Esophagus squamous epithelium (tissue), 5 donors: ENCODE measurements around the gene POLDIP3. TPM values are rescaled to one million over a fixed set of nuclear protein-coding genes. Genes with fewer than 3 reads are reported as not detected.
A peak's percentile ranks its signal among the peaks of the same experiment; 100 is the strongest.

ENCODE experiments used
- DNase-seq: peaks from one replicate; lab custom pipeline; 2025; lab: John Stamatoyannopoulos, UW
- H3K27ac ChIP-seq, 4 donors: fragments of 200-600 bp; sonication (generic); one replicate each; pipeline ENCODE4 v1.5.1; 2016 to 2019; ENCODE audit warnings: mild to moderate bottlenecking in 1 of 4
- H3K27me3 ChIP-seq, 4 donors: fragments of 200-600 bp; sonication (generic); 1 replicate in 3 of 4; 2 replicates in 1 of 4; pipeline versions ENCODE4 v1.5.1 to v1.6.0; 2017 to 2021; ENCODE audit warnings: antibody characterized with exemption in 1 of 4
- H3K36me3 ChIP-seq, 3 donors: fragments of 200-600 bp; sonication (generic); one replicate each; pipeline ENCODE4 v1.5.1; 2016 to 2019
- H3K4me1 ChIP-seq, 3 donors: fragments of 200-600 bp; sonication (generic); one replicate each; pipeline ENCODE4 v1.5.1; 2017 to 2019
- H3K4me3 ChIP-seq, 4 donors: fragments of 200-600 bp; sonication (generic); 1 replicate in 3 of 4; 2 replicates in 1 of 4; pipeline ENCODE4 v1.5.1; 2016 to 2019; ENCODE audit warnings: mild to moderate bottlenecking in 2 of 4, moderate library complexity in 1 of 4
- H3K9me3 ChIP-seq, 3 donors: fragments of 200-600 bp; sonication (generic); one replicate each; pipeline ENCODE4 v1.5.1; 2016 to 2019
- POLR2A ChIP-seq, 4 donors: fragments of 450-650 bp; IDR thresholded peaks; one replicate each; pipeline ENCODE4 v1.6.1; 2017; ENCODE audit warnings: antibody characterized with exemption in 4 of 4, mild to moderate bottlenecking in 4 of 4, moderate library complexity in 3 of 4
- WGBS, 2 donors: methylation state at CpG; one replicate each; pipeline ENCODE4 v1.1.5; 2018; 5-methylcytosine and 5-hydroxymethylcytosine counted together
- intact Hi-C: fragments of 100-400 bp; cut with DNase I; formaldehyde crosslinking; loops from one replicate; pipeline ENCODE4 v1.15.0; 2022
- total RNA-seq, 4 donors: library from RNA; depleted of rRNA; stranded (reverse); fragments of >200 nt; gene quantifications; one replicate each; pipeline ENCODE4 v1.1.0, GENCODE V29; 2016
- TF ChIP-seq, protein P1 (sequence below), 6 experiments: fragments of 450-650 bp in 4 of 6; fragments of 200-600 bp in 2 of 6; sonication (generic) in 2 of 6; IDR thresholded peaks; one replicate each; pipeline ENCODE4 v1.5.1; 2016 to 2019; ENCODE audit warnings: antibody characterized with exemption in 6 of 6, mild to moderate bottlenecking in 4 of 6, moderate library complexity in 4 of 6
- donor health status: DM: yes; HTN: yes; CAD: no.

The POLDIP3 gene, protein sequence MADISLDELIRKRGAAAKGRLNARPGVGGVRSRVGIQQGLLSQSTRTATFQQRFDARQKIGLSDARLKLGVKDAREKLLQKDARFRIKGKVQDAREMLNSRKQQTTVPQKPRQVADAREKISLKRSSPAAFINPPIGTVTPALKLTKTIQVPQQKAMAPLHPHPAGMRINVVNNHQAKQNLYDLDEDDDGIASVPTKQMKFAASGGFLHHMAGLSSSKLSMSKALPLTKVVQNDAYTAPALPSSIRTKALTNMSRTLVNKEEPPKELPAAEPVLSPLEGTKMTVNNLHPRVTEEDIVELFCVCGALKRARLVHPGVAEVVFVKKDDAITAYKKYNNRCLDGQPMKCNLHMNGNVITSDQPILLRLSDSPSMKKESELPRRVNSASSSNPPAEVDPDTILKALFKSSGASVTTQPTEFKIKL
- 10 to 100 TPM; 23.3 to 33.0 (median 28.0) TPM for total RNA-seq

DNA sequence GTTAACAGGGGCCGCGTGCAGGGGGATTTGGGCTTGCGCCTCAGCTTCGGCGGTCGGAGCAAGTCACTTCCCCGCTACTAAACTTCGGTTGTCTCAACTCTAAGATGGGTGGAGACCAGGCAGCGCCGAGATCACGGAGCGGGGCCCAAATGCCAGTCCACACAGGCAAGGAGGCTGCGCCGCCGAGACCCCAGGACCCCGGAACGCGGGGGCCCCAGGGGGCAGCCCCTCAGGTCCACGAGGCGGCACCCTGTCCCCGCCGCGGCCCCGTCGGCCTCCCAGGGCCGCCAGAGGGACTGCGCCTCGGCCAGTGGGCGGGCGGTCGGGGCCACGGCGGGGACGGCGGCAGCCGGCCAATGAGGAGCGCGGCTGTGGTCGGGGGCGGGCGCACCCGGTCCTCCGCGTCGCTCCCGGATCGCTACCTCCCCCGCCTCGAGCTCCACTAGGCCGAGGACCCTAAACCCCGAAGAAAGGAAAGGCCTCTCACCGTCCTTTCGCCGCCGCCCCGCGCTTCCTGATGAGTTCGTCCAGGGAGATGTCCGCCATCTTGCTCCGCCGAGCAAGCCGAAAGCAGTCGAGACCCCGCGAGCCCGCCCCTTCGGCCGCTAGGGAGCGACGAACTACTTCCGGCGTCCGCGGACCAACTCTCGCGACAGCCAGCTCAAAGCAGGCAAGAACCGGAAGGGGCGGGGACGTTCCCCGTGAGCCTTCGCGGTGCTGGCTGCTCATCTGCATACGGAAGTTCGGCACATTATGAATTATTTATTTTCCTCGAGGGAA is at the start of gene POLDIP3:
Gene POLDIP3 (minus strand): TSS at position 572 of the 780 bp plus-strand sequence. CDS start 26 bp downstream, at position 546.
- H3K4me1 ChIP-seq = peaks cover 30 to 75% (median 41%) of the 10 kb centered on the region in 3 donors
- intact Hi-C loops = no loop called here
- 0% methylated on average over 13 to 35 of the region's 85 CpGs for WGBS, 2 donors
- H3K27ac ChIP-seq = peak within 1 kb of the TSS; percentile 98 to 99 (median 98)
- peak in 2 of 4 donors; percentile 67 to 88 for TF ChIP-seq POLR2A (IDR thresholded peaks at IDR 0.05)
- TF ChIP-seq, protein P1, sequence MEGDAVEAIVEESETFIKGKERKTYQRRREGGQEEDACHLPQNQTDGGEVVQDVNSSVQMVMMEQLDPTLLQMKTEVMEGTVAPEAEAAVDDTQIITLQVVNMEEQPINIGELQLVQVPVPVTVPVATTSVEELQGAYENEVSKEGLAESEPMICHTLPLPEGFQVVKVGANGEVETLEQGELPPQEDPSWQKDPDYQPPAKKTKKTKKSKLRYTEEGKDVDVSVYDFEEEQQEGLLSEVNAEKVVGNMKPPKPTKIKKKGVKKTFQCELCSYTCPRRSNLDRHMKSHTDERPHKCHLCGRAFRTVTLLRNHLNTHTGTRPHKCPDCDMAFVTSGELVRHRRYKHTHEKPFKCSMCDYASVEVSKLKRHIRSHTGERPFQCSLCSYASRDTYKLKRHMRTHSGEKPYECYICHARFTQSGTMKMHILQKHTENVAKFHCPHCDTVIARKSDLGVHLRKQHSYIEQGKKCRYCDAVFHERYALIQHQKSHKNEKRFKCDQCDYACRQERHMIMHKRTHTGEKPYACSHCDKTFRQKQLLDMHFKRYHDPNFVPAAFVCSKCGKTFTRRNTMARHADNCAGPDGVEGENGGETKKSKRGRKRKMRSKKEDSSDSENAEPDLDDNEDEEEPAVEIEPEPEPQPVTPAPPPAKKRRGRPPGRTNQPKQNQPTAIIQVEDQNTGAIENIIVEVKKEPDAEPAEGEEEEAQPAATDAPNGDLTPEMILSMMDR (IDR thresholded peaks at IDR 0.05) = peak in 5 of 6 experiments; percentile 16 to 69 (median 33)
- peak; percentile 95 for DNase-seq
- H3K4me3 ChIP-seq = peak within 1 kb of the TSS; percentile 91 to 95 (median 93)
- H3K36me3 ChIP-seq = peaks cover 5 to 26% (median 6%) of the 10 kb centered on the region in 3 donors
- H3K27me3 ChIP-seq = no peaks in the 10 kb centered on the region
- H3K9me3 ChIP-seq = no peaks in the 10 kb centered on the region

DNA sequence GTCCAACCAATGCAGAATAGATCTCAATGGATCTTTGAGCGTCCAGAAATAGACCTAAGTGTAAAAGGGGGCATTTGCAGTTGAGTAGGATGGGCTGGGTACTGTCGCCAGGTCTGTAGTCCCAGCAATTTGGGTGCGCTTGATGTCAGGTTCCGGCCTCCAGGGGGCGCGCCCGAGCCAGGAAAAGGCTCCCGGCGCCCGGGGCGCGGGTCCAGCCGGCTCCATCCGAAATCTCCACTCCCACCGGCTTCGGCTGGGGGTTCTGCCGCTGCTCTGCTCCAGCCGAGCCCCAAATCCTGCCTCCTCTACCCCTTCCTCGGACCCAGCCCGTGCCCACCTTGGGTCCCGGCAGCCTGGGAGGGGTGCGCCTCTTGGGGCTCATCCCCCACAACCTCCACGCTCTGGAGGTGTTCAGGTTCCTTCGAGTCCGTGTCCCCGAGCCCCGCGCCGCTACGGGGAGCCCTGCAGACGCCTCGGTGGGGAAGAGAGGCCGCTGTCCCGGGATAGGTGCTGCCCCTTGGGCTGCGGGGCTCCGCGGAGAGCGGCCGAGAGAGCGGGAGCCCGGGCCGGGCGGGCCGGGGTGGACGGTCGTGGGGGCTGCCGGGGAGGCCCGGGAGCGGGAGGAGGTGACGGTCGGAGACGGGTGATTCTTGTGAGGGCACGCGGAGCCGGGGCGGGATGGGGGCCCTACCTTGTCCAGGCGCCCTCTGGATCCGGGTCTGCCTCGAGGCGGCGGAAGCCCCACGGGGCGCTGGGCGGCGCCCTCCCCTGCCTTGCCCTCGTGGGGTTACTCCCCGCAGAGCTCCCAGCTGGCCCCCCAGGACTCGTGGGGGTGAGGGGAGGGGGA is 47.5 kb upstream of the POLDIP3 start:
- no peaks in the 10 kb centered on the region for H3K36me3 ChIP-seq
- peak overlapping the region; percentile 39 to 73 (median 48) for H3K4me3 ChIP-seq
- DNase-seq = no peak
- intact Hi-C loops = no loop called here
- peaks cover 0 to 10% (median 0%) of the 10 kb centered on the region in 4 donors for H3K27me3 ChIP-seq
- TF ChIP-seq POLR2A (IDR thresholded peaks at IDR 0.05) = no peak
- TF ChIP-seq, protein P1 (IDR thresholded peaks at IDR 0.05) = peak; percentile 71 to 87 (median 80)
- 0% methylated on average over 7 to 18 of the region's 68 CpGs for WGBS, 2 donors
- no peaks in the 10 kb centered on the region for H3K9me3 ChIP-seq
- peak overlapping the region; percentile 57 to 73 (median 66) for H3K27ac ChIP-seq
- peaks cover 0 to 16% (median 6%) of the 10 kb centered on the region in 3 donors for H3K4me1 ChIP-seq

- DNase-seq = no peak
- intact Hi-C loops = no loop called here
- TF ChIP-seq, protein P1 (IDR thresholded peaks at IDR 0.05) = no peak
- no peak for TF ChIP-seq POLR2A (IDR thresholded peaks at IDR 0.05)
- no peaks in the 10 kb centered on the region for H3K9me3 ChIP-seq
- no peak overlapping the region for H3K4me3 ChIP-seq
- H3K4me1 ChIP-seq = peaks cover 0 to 4% (median 0%) of the 10 kb centered on the region in 3 donors
- no peak overlapping the region for H3K27ac ChIP-seq
- H3K27me3 ChIP-seq = peaks cover 0 to 3% (median 0%) of the 10 kb centered on the region in 4 donors
- H3K36me3 ChIP-seq = no peaks in the 10 kb centered on the region
- 91% methylated on average over 8 of the region's 8 CpGs for WGBS, 2 donors
Observed at GRCh38 chr22:42656578-42656977, 41.9 kb upstream of the POLDIP3 start.

DNA sequence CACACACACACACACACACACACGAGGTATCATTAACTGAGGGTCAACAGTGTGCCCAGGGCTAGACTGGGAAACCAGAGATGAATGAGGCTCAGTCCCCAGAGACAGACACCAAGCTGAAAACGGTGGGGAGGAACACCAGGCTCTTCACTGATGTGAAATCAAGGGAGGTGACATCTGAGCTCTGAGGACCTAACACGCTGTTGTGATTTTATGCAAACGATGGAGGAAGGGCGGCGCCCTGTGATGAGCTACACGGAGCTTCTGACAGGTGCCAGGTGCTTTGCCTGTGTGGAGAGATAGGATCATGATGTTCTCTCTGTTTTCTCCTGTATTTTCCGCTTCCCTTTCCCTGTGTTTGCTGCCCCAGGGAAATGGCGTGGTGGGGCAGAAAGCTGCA is 41.0 kb upstream of the POLDIP3 start:
- intact Hi-C loops = no loop called here
- TF ChIP-seq POLR2A (IDR thresholded peaks at IDR 0.05) = no peak
- TF ChIP-seq, protein P1 (IDR thresholded peaks at IDR 0.05) = no peak
- no peak overlapping the region for H3K27ac ChIP-seq
- WGBS, 2 donors = 68 to 72% methylated on average over 8 of the region's 9 CpGs
- no peaks in the 10 kb centered on the region for H3K4me1 ChIP-seq
- no peaks in the 10 kb centered on the region for H3K9me3 ChIP-seq
- peaks cover 0 to 3% (median 0%) of the 10 kb centered on the region in 4 donors for H3K27me3 ChIP-seq
- H3K4me3 ChIP-seq = no peak overlapping the region
- no peak for DNase-seq
- no peaks in the 10 kb centered on the region for H3K36me3 ChIP-seq
